GM21529 (cell line): ENCODE results near the gene TDRD9.
"Not testable (repeated sequence)": the region's sequence is repeated elsewhere in the genome, so short reads cannot be mapped to it uniquely, and the experiment has no call there.

Experiments
- ATAC-seq: cut with Tn5 transposase; IDR thresholded peaks from one replicate; pipeline ENCODE4 v1.9.1; 2021; ENCODE audit not compliant: unreplicated experiment

TDRD9 gene

DNA sequence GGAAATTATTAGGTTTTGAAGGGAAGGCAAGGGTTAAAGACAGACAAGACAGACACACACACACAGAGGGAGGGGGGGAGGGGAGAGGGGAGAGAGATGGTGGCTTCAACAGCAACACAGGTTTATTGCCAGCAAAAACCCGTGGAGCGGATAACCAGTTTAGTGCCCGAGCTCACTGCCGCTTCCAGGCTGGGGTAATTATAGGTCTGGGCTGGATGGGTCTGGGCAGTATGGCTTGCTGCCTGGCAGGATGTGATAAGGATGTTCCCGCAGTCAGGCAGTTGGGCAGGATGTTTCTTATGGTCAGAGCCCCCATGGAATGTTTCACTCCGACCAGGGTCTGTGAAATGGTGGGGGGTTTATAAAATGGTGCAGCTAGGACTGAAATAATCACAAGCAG is 4.4 kb upstream of the TDRD9 start:
- ATAC-seq = no peak

DNA sequence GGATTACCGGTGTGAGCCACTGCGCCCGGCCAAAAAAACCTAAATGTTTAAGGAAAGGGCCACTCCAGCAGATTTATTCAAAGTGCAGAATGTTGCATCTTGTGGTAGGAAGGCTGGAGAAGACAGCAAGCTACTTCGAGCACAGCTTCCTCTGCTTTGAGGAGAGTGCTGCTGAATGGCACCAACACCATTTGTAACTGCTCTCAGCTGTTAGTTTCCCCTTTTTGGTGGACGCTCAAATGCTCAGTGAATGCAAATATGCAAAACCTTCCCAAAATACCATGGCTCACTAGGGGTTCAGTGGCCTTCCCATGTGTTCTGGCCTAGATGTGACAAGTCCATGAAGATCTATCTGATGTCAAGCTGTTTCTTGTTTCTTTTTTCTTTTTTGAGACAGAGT is 2.9 kb upstream of the TDRD9 start:
- no peak for ATAC-seq

DNA sequence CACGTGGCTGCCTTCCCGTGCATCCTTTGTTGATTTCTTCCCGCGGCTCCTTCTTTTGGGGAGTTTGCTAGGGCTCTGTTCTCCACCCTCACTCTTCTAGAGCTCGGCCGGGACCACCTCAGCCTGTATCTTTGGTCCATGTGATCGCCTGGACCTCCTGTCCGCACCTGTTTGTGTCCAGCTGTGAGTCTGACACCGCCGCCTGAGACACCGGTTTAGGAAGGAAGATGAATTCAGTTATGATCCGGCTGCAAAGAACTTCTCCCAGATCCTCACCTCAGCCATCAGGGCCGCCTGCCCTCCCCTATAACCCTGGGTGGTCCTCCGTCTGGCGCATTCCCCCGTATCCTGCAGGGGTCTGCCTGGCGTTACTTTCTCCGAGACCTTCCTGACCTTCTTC is 690 bp upstream of the TDRD9 start:
- no peak for ATAC-seq

DNA sequence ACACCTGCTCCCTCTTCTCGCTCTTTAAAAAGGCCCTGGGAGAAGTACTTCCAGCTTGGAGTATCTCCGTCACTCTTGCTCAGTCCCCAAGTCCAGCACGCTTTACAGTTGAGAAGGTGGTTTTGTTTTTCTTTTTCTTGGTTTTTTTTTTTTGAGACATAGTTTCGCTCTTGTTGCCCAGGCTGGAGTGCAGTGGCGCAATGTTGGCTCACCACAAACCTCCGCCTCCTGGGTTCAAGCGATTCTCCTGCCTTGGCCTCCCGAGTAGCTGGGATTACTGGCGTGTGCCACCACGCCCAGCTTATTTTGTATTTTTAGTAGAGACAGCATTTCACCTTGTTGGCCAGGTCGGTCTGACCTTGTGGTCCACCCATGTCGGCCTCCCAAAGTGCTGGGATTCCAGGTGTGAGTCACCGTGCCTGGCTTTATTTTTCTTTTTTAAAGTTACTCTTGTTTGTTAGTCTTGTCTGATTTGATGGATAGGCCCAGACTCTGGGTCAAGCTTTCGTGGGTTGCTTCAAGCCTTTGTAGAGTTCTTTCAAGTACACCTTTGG is 1.9 kb downstream of the TDRD9 start:
- ATAC-seq = no peak

DNA sequence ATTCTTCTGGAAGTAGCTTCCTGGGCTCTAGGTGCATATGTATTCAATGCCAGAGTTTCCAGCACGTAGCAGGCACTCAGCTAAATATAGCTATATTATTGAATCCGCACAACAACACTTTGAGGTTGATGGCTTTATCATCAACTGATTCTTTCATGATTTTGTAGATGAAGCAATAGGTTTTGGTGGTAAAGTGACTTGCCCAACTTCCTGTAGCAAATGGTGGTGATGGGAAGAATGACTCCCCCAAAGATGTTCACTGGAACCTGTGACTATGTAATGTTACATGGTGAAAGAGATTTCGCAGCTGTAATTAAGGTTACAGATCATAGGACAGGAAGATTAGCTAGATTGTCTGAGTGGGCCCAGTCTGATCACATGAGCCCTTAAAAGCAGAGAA is 3.2 kb downstream of the TDRD9 start:
- ATAC-seq = no peak

DNA sequence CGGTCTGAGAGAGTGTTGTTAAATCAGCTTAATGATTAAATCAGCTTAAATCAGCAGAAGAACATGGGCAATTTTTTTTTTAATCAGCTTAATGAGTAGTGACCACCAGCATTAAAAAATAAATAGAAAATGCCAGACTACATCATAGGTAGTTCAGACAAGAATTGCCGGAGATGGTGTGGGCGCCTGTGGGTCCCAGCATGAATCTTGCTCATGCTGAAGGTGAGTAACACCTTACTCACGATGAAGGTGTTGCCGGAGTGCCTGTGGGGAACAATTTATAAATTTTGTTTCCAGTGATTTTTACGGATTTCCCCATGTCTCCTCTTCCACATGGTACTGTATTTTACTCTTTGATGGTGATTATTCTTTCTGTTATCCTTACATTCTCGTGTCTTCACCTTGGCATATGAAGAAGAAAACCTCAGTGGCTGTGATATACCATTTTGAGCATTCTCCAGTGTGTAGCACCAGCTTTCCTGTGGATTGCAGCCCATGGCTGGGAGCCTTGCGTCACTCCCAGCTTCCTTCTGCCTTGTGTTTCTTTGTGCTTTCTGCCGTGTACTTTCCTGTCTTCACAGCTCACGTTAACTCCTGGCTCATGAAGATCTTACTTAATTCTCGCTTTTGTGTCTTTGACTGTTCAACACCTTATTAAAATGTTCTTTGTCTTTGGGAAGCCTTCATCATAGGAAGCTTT is 4.7 kb downstream of the TDRD9 start:
- ATAC-seq = no peak

DNA sequence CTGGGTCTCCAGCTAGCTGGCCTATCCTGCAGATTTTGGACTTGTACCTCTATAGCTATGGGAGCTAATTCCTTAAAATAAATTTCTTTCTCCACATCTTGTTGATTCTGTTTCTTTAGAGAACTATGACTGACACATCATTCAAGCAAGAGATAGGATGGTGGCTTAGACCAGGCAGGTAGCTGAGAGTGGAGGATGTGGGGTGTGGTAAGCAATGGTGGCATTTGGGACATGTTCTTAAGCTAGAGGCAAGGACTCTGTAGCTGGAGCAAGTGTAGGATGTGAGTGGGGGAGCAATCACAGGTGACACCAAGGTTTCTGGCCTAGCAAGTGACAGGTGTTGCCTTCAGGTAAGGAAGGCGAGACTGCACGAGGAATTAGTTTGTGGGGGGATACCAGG is 6.8 kb downstream of the TDRD9 start:
- no peak for ATAC-seq

DNA sequence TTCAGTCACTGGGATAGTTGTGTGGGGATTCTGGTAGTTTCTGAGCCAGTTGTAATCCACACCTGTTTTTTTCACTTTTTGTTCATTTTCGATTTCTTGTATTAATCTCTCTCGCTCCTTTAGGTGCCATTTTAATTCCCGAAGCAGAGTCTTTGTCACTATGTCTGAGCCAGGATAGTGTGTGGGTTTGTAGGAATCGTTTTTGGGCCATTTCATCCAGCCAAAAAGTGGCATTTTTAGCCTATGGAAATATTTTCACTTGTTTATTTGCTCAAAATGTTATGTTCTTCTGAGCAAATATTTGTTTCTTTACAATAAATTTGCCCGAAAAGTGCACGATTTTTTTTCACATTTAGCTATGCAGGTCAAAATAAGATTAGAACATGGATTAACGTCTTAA is 13.2 kb downstream of the TDRD9 start:
- ATAC-seq = no peak

DNA sequence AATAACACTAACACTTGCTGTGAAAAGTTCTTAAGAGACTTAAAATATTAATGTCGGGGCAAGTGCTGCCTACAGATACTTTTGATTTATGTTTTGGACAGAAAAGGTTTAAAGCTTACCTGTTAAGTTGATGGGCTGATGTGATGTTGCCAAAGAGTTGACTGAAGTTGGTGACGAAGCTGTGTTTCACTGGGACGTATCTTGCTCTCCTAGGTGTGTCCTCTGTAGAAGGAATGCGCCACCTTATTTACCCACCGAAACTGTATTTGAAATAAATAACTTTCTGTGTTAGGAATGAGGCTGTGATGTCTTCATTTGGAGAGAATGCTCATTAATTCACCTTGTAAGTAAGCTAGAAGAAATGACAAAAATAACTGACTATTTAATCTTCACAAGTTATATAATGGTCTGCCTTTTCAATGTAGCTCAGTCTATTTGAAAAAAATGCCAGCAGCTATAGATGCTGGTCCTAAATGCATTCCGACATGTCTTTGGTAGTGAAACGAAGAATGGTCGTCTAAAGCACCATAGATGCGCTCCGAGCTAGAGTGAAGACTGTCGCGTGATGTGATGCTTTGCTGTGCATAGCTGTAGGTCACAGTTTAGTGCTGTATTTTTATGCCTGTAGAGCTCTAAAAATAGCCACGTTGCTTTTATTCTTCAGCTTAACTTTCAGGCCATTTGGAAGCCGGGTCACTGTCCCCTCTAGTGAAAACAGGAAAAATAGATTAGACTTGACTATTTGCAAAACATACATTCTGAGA is 13.9 kb downstream of the TDRD9 start, which contains the start of gene RD3L:
Gene RD3L (minus strand): TSS at position 557 of the 764 bp plus-strand sequence. CDS start 834 bp downstream, outside the sequence.
- ATAC-seq = no peak

DNA sequence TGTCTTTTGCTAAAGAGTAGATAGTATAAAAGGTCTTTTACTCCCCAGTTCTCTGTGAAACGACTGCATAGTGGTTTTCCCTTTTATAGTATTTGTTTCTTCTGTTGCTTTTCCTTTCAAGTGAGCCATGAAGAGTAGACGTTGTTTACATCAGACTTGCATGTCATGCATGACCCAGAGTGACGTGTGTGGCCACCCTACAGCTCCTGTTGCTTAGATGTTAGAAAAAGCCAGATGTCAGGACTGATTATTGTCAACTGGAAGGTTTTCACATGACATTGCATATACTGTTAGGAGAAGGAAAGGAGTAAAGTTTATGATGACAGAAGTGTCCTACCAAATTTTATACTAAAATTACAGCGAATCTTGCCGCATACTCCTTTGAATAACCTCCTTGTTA is 15.4 kb downstream of the TDRD9 start:
- no peak for ATAC-seq

DNA sequence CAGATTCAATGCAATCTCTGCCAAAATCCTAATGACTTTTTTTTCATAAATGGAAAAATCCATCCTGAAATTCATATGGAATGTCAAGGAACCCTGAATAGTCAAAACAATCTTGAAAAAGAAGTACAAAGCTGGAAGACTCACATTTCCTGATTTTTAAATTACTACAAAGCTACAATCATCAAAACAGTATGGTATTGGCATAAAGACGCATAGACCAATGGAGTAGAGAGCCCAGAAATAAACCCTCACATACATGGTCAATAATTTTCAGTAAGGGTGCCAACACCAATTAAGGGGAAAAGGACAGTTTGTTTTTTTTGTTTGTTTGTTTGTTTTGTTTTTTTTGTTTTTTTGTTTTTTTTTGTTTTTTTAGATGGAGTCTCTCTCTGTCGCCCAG is 18.7 kb downstream of the TDRD9 start:
- no peak for ATAC-seq

DNA sequence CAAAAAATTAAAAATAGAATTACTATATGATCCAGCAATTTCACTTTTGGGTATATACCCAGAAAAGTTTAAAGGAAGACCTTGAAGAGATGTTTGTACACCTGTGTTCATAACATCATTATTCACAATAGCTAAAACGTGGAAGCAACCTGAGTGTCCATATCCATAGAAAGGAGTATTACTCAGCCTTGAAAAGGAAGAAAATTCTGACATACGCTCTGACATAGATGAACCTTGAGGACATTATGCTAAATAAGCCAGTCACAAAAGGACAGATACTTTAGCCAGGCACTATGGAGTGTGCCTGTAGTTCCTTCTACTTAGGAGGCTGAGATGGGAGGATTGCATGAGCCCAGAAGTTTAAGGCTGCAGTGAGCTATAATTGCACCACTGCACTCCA is 20.2 kb downstream of the TDRD9 start:
- ATAC-seq = no peak

DNA sequence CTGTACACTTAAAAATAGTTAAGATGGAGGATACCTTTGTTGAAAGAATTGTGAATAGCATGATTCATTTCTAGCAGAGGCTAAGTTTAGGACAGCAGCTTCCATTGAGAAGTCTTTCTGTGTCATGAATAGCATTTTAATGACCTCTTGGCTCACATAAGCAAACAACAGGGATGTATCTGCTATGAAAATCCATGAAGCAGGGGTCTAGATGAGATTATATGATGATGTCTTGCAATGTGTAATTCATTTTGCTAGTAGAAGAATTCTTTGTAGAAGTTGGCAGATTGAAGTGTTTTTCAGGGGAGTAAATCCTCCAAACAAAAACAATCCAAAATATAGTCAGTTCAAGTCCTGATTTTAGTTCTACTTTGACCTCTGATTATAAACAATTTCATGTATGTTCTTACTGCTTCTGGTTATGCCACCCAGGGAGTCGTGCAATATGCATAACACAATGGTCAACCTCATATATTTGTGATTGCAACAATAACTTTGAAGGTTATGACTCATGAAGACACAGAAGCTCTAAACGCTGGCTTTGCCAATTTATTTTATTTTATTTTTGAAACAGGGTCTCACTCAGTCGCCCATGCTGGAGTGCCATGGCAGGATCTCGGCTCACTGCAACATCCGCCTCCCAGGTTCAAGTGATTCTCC is 21.0 kb downstream of the TDRD9 start:
- no peak for ATAC-seq

DNA sequence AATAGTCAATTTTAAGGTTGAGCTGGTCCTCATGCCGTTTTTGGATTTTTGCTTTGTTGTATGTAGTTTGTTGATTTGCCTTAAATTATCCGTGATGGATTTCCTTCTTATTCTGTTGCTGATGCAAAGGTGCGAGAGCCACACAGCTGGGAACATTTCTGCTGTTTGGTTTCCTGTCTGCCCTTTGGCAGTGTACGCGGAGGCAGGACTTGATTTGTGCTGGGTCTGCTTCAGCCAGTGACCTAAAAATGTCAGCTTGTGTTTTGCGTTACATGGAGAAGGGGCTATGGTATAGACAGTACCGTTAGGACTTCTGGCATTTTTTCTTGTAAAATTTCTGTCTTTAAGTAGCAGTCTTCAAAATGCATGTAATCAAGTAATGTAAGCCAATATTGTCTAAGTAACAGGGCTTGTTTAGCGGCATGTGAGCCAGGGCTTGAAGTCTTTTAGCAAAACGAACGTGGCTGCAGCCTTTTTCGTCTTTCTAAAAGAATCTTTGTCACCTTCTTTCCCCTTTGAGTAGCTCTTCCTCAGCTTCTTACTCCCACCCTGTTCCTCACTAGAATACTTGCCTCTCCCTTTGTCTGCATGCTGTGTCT is 32.3 kb downstream of the TDRD9 start:
- no peak for ATAC-seq

DNA sequence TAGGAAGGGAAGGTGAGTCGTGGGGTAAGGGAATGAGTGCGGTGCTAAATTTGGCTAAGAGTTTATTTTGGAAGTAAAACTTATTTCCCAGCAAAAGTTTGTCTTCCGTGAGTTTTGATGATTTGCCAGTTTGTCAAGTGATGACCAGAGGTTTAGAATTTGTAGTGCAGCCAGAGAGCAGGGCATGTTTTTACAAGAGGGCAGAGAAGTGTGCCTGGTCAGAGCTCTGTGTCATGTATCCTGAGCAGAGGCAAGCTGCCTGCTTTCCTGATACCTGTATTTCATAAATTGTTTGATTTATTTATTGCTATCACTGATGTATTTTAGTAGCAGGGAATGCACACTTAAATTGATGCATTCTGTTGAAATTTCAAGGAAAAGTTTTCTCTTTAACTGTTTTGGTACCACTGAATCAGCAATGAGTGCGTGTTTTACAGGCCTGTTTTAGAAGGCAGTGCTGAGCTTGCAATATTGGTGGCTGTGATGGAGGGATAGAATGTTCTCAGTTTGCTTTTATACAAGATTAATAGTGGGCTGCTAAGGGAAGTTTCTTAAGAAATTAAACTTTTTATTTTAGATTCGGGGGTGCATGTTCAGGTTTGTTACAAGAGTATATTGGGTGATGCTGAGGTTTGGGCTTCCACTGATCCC is 33.8 kb downstream of the TDRD9 start:
- ATAC-seq = no peak

DNA sequence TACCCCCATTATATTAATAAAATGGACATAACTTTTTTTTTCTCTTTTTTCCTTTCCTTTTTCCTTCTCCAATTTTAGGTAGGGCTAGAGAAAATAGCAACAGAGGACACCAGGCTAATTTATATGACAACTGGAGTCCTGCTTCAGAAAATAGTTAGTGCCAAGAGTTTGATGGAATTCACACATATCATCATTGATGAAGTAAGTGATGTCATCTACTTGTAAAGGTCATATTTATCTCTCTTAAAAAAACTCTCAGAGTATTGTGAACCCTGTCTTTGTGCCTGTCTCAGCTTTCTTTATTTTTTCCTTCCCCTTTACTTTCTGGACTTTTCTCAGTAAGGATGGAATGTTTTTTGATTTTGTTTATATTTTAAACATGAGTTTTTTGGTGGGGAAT is 38.4 kb downstream of the TDRD9 start:
- no peak for ATAC-seq

DNA sequence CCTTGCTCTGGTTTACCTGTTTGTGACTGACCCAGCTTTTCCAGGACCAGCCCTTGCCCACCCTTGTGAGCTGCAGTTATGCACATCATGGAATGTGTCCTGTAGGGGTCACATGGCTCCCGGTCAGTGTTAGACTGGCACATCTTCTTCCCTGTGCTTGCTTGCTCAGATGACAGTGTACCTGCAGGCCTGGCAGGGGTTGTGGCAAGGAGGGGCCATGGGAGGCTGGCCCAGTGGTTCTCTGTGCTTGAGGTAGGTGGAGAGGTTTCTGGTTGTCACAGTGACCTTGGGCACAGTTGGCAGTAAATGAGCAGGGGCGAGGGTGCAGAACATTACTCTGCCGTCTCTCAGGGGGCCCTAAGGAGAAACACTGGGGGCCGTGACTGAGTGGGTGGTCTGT is 41.7 kb downstream of the TDRD9 start:
- no peak for ATAC-seq

DNA sequence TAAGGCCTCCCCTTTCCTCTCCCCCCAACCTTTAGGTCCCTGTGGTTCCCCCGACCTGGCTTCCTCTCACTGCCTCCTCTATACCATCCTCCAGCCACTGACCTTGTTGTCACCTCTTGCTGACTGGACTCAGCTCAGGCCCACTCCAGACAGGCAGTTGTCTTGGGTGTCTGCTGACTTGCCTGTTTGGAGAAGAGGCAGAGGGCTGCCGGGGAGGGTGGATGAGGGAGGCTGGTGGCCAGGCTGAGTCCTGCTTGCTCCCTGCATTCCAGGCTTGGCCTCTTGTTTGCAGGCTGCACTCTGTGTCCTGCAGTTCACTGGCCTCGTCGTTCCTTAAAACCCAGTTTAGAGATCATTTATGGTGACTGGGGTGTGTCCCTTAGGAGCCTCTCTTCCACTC is 45.1 kb downstream of the TDRD9 start:
- ATAC-seq = no peak

DNA sequence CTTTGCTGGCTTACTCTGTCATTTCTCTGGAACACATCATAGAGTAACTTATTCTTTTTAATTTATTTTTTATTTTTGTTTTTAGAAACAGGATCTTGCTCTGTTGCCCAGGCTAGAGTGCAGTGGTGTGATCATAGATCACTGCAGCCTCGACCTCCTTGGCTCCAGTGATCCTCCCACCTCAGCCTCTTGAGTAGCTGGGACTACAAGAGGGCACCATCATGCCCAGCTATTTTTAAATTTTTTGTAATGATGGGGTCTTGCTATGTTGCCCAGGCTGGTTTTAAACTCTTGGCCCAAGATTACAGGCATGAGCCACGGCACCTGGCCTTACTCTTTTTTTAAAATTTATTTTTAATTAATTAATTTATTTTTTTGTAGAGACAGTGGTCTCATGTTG is 46.3 kb downstream of the TDRD9 start:
- no peak for ATAC-seq

DNA sequence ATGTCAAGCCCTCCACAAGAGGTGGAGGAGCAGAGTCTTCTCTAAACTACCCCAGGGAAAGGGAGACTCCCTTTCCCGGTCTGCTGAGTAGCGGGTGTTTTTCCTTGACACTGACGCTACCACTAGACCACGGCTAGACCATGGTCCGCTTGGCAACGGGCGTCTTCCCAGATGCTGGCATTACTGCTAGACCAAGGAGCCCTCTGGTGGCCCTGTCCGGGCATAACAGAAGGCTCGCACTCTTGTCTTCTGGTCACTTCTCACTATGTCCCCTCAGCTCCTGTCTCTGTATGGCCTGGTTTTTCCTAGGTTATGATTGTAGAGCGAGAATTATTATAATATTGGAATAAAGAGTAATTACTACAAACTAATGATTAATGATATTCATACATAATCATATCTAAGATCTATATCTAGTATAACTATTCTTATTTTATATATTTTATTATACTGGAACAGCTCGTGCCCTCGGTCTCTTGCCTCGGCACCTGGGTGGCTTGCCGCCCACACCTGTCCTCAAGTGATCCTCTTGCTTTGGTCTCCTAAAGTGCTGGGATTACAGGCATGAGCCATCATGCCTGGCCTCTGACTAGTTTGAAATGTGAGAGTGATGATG is 52.5 kb downstream of the TDRD9 start:
- not testable (repeated sequence) for ATAC-seq
